GM23248 (cell line): ENCODE measurements around the gene MAP2K5. TPM values are rescaled to one million over a fixed set of nuclear protein-coding genes. Genes with fewer than 3 reads are reported as not detected.

ENCODE experiments used
- DNase-seq: peaks from one replicate; pipeline ENCODE4 v3.0.0-alpha.2; 2015
- H2AFZ ChIP-seq: fragments of 200-600 bp; sonication (generic); 2 replicates; pipeline ENCODE4 v1.6.1; 2016; ENCODE audit warnings: antibody characterized with exemption
- H3F3A ChIP-seq: fragments of 200-600 bp; sonication (generic); 2 replicates; pipeline ENCODE4 v1.6.1; 2016; ENCODE audit warnings: mild to moderate bottlenecking, antibody characterized with exemption, mixed run types; ENCODE audit not compliant: insufficient read depth
- H3K27ac ChIP-seq: fragments of 200-600 bp; sonication (generic); 2 replicates; pipeline ENCODE4 v1.5.1; 2016; ENCODE audit warnings: mild to moderate bottlenecking
- H3K27me3 ChIP-seq: fragments of 200-600 bp; sonication (generic); replicated peaks from 2 replicates; pipeline ENCODE4 v1.6.1; 2016; ENCODE audit warnings: mild to moderate bottlenecking; ENCODE audit not compliant: insufficient read depth
- H3K36me3 ChIP-seq: fragments of 200-600 bp; sonication (generic); 2 replicates; pipeline ENCODE4 v1.6.1; 2016; ENCODE audit warnings: low read depth, mild to moderate bottlenecking
- H3K4me1 ChIP-seq: fragments of 200-600 bp; sonication (generic); 2 replicates; pipeline ENCODE4 v1.6.1; 2016; ENCODE audit warnings: mild to moderate bottlenecking; ENCODE audit not compliant: insufficient read depth
- H3K4me2 ChIP-seq: fragments of 200-600 bp; sonication (generic); one replicate; pipeline ENCODE4 v1.6.1; 2016; ENCODE audit warnings: mild to moderate bottlenecking; ENCODE audit not compliant: unreplicated experiment
- H3K4me3 ChIP-seq: fragments of 200-600 bp; sonication (generic); 2 replicates; pipeline ENCODE4 v1.5.1; 2016; ENCODE audit warnings: mild to moderate bottlenecking
- H3K79me2 ChIP-seq: fragments of 200-600 bp; sonication (generic); 2 replicates; pipeline ENCODE4 v1.6.1; 2016; ENCODE audit warnings: mild to moderate bottlenecking; ENCODE audit not compliant: insufficient read depth
- H3K9ac ChIP-seq: fragments of 200-600 bp; sonication (generic); 2 replicates; pipeline ENCODE4 v1.6.1; 2016; ENCODE audit warnings: mild to moderate bottlenecking
- H3K9me2 ChIP-seq: fragments of 200-600 bp; sonication (generic); 2 replicates; pipeline ENCODE4 v1.6.1; 2016; ENCODE audit warnings: mixed run types, mild to moderate bottlenecking, moderate library complexity; ENCODE audit not compliant: insufficient read depth
- H3K9me3 ChIP-seq: fragments of 200-600 bp; sonication (generic); one replicate; pipeline ENCODE4 v1.6.1; 2017; ENCODE audit warnings: low read depth
- H4K20me1 ChIP-seq: fragments of 200-600 bp; sonication (generic); 2 replicates; pipeline ENCODE4 v1.6.0; 2016; ENCODE audit not compliant: insufficient read depth
- EZH2 ChIP-seq: fragments of 200-600 bp; sonication (generic); IDR thresholded peaks from 2 replicates; pipeline ENCODE4 v1.6.1; 2018; ENCODE audit warnings: antibody characterized with exemption, mild to moderate bottlenecking; ENCODE audit not compliant: insufficient read depth, poor library complexity, severe bottlenecking
- EZH2phosphoT487 ChIP-seq: fragments of 200-600 bp; sonication (generic); IDR thresholded peaks from 2 replicates; pipeline ENCODE4 v1.6.1; 2018; ENCODE audit warnings: antibody characterized with exemption, moderate library complexity, mild to moderate bottlenecking, low read depth; ENCODE audit not compliant: insufficient read depth
- WGBS, 2 experiments: methylation state at CpG; one replicate each; pipeline ENCODE4 v1.1.6; 2015 to 2017; ENCODE audit warnings: low lambda C conversion rate in 2 of 2, low coverage in 1 of 2; ENCODE audit errors: missing lambda C conversion rate in 2 of 2; 5-methylcytosine and 5-hydroxymethylcytosine counted together
- in situ Hi-C: fragments of 300-500 bp; cut with MboI; formaldehyde crosslinking; loops from 2 replicates; pipeline ENCODE4 v1.15.0; 2020
- polyA plus RNA-seq: library from polyadenylated mRNA; unstranded; fragments of >200 nt; fragmentation: Nextera tagmentation; extraction: Ambion mirVana; gene quantifications from 2 replicates; pipeline ENCODE4 v1.2.1, GENCODE V29; 2016
- total RNA-seq: library from RNA; depleted of rRNA; stranded (reverse); fragments of >200 nt; shearing (Covaris generic); gene quantifications from 2 replicates; pipeline ENCODE4 v1.2.3, GENCODE V29; 2014

MAP2K5 gene
- total and polyA plus RNA-seq, 2 experiments from 2014 or later: 2.8 to 15.0 TPM

DNA sequence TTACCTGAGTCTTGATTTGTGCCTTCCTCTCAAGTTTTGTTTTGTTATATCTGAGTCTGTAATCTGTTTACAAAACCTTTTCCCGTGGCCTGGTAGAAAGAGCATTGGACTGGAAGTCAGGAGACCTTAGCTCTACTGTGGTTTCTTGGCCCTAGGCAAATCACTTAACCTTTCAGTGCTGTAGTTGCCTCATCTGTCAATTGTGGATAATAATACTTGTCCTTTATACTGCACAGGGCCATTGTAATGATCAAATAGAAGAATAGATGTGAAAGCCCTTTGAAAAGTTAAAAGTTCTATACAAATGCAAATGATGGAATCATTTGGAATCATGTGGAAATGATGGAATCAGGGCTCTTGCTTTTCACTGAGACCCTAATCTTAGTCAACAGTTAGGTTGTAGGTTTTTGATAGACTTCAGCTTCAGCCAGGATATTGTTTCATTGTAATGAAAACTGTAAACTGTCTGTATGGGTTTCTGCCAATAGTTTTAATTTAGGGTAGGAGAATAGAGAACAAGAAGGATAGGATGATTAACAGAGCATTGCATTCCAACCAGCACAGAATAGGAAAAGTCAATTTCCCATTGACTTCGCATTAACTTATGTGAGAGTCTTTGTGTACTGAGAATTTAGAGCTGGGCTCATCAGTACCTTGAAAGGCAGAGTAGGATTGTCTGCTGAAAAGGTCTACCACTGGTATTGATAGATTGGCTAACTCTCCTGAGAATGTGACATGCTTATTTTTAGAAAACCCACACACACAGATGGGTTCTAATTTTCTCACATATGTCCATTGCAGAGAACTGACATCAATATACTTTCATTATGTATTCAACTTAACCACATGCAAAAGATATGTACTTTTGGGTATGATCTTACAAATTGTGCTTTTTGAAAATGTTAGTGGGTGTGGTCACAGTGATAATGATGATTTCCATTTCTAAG, 21.8 kb downstream of the MAP2K5 start:
- no peak for TF ChIP-seq EZH2phosphoT487
- TF ChIP-seq EZH2: no peak
- Histone ChIP-seq H3K4me2 (no peak overlapping the region), H3F3A (no peaks in the 10 kb centered on the region), H3K9me3 (no peaks in the 10 kb centered on the region), H3K36me3 (peaks cover 7% of the 10 kb centered on the region; the same call in 1 of the 2 replicates), H4K20me1 (no peaks in the 10 kb centered on the region), H3K9ac (no peak overlapping the region), H3K4me1 (no peaks in the 10 kb centered on the region), H3K27ac (no peak overlapping the region), H3K4me3 (no peak overlapping the region), H3K9me2 (no peaks in the 10 kb centered on the region), H2AFZ (no peak overlapping the region), H3K27me3 (no peaks in the 10 kb centered on the region), H3K79me2 (no peaks in the 10 kb centered on the region)
- WGBS, 2 experiments: 73 to 78% methylated on average over 2 of the region's 2 CpGs
- in situ Hi-C loops: no loop called here
- no peak for DNase-seq

DNA sequence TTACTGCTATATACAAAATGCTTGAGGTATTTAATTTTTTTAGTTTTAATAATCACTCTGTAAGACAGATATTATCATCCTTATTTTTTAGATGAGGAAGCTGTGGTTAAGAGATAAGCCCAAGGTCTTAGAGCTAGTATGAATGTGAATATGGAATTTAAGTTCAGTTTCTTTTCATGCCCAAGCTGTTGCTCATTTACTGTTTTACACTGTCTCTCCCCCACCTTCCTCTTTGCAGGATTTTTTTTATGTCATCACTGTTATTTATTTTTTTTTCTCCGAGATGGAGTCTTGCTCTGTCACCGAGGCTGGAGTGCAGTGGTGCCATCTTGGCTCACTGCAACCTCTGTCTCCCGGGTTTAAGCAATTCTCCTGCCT, 22.5 kb downstream of the MAP2K5 start:
- H3F3A ChIP-seq: no peaks in the 10 kb centered on the region
- H2AFZ ChIP-seq: no peak overlapping the region
- H3K27ac ChIP-seq: no peak overlapping the region
- no peak overlapping the region for H3K4me2 ChIP-seq
- H3K27me3 ChIP-seq: no peaks in the 10 kb centered on the region
- no peaks in the 10 kb centered on the region for H3K79me2 ChIP-seq
- WGBS, 2 experiments: 82 to 96% methylated on average over 3 of the region's 3 CpGs
- H3K36me3 ChIP-seq: peaks cover 7% of the 10 kb centered on the region; the same call in 1 of the 2 replicates
- no peak for DNase-seq
- H3K9ac ChIP-seq: no peak overlapping the region
- H4K20me1 ChIP-seq: no peaks in the 10 kb centered on the region
- TF ChIP-seq EZH2phosphoT487: no peak
- TF ChIP-seq EZH2: no peak
- H3K9me3 ChIP-seq: no peaks in the 10 kb centered on the region
- no peak overlapping the region for H3K4me3 ChIP-seq
- in situ Hi-C loops: no loop called here
- no peaks in the 10 kb centered on the region for H3K4me1 ChIP-seq
- H3K9me2 ChIP-seq: no peaks in the 10 kb centered on the region

DNA sequence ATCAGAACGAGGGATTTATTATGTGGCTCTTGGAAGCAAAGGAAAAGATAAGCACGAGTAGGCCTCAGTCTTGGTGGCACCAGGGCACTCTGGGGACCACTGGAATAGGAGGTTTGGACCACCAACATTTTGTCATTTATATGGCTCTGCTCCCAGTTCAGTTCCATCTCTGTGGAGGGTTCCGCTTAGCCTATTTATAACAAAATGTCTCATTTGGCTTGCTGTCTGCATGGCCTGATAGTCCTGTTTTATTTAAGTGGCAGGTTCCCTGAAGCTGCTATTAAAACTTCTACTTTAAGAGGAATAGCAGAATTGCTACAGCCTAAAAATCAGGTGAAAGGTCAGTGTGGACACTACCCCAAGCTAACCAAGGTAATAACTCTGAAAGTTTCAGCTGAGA, 27.2 kb downstream of the MAP2K5 start:
- Histone ChIP-seq H4K20me1 (no peaks in the 10 kb centered on the region), H3K9me3 (no peaks in the 10 kb centered on the region), H2AFZ (no peak overlapping the region), H3K4me2 (no peak overlapping the region), H3K4me1 (no peaks in the 10 kb centered on the region), H3K27me3 (no peaks in the 10 kb centered on the region), H3F3A (no peaks in the 10 kb centered on the region), H3K27ac (no peak overlapping the region), H3K36me3 (no peaks in the 10 kb centered on the region), H3K9me2 (no peaks in the 10 kb centered on the region), H3K9ac (no peak overlapping the region), H3K79me2 (no peaks in the 10 kb centered on the region), H3K4me3 (no peak overlapping the region)
- 91 to 92% methylated on average over 3 of the region's 3 CpGs for WGBS, 2 experiments
- in situ Hi-C loops: no loop called here
- TF ChIP-seq EZH2phosphoT487 (no peak), EZH2 (no peak)
- no peak for DNase-seq

DNA sequence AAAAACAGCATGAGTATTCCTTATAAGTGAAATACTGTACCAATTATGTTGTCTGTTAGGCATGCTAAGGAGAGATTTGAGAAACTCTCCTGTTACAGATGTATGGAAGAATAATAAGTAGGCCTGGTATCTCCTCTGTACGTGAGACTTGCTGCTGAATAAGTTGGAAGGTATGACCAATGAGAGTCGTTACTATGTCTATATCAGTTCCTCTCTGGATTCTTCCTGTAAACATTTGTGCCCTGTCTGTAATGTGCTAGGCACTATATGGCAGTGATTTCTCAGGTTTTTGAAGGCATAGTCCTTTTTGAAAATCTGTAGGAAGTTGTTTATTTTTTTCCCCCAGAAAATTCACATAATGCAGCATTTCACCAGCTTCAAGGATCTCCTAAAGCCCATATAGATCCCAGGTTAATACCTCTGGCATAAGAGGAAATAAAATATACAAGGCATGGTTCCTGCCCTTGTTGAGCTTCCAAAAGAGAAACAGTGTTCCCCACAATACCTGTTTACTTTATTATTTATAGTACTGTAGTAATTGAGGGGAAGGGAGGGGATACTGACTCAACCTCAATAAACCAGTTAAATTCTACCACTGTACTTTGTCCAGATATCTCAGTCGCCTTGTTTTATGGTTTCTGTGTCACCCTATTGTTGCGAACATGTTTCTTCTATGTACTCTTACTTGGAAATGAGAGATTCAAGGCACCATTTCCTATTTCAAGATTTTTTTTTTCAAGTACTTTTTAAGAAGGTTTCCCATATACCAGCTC, 28.6 kb downstream of the MAP2K5 start:
- H2AFZ ChIP-seq: no peak overlapping the region

More for the DNA sequence above, 28.6 kb downstream of the MAP2K5 start:
- H4K20me1 ChIP-seq: no peaks in the 10 kb centered on the region
- H3K9me3 ChIP-seq: no peaks in the 10 kb centered on the region
- no peaks in the 10 kb centered on the region for H3K27me3 ChIP-seq
- H3K9ac ChIP-seq: no peak overlapping the region
- no peak overlapping the region for H3K27ac ChIP-seq
- 91% methylated on average over 4 of the region's 4 CpGs for WGBS, 2 experiments
- no peak overlapping the region for H3K4me3 ChIP-seq
- no peaks in the 10 kb centered on the region for H3K36me3 ChIP-seq
- no peaks in the 10 kb centered on the region for H3F3A ChIP-seq
- H3K4me1 ChIP-seq: no peaks in the 10 kb centered on the region
- DNase-seq: no peak
- no peaks in the 10 kb centered on the region for H3K9me2 ChIP-seq
- in situ Hi-C loops: no loop called here
- H3K4me2 ChIP-seq: no peak overlapping the region
- no peak for TF ChIP-seq EZH2
- TF ChIP-seq EZH2phosphoT487: no peak
- H3K79me2 ChIP-seq: no peaks in the 10 kb centered on the region
